ENCODE results near the gene KDM5A. TPM values are rescaled to one million over a fixed set of nuclear protein-coding genes. Genes with fewer than 3 reads are reported as not detected.

Gene KDM5A
- total and polyA plus RNA-seq, 2 donors (not counting 1 experiment from before 2014, with no cell fraction given): 24.4 to 54.5 TPM

- Histone ChIP-seq H4K20me1 (ENCODE audit: control insufficient read depth, extremely low read depth, insufficient read depth, low read length) (no peaks in the 10 kb centered on the region), H3K9ac (ENCODE audit: insufficient read depth, low read length) (no peak overlapping the region), H3K36me3 (ENCODE audit: control insufficient read depth, insufficient read depth, low read length) (peaks cover 7% of the 10 kb centered on the region), H3K4me1 (ENCODE audit: control insufficient read depth, extremely low read depth, insufficient read depth, low read length) (peaks cover 2% of the 10 kb centered on the region), H3K4me2 (ENCODE audit: extremely low read depth, insufficient read depth, low read length) (no peak overlapping the region), H3K4me3 (replicated peaks in 1 of 4; ENCODE audit: control extremely low read depth in 1 of 4, insufficient read depth in 1 of 4, low read depth in 3 of 4, low read length in 4 of 4) (no peak overlapping the region), H3K27me3 (ENCODE audit: control insufficient read depth, insufficient read depth, low read length) (no peaks in the 10 kb centered on the region), H2AFZ (ENCODE audit: low read length) (no peak overlapping the region), H3K9me3 (ENCODE audit: control insufficient read depth, insufficient read depth, low read depth, low read length) (no peaks in the 10 kb centered on the region), H3K27ac (ENCODE audit: insufficient read depth, low read length) (no peak overlapping the region), H3K79me2 (ENCODE audit: control insufficient read depth, insufficient read depth, low read length) (no peaks in the 10 kb centered on the region)
- TF ChIP-seq CTCF (conservative IDR thresholded peaks at IDR 0.05 in 1 of 2, IDR thresholded peaks at IDR 0.05 in 1 of 2; ENCODE audit: low read depth in 1 of 2, low read length in 2 of 2) (no peak), EZH2 (IDR thresholded peaks at IDR 0.05; ENCODE audit: low read length, missing control alignments) (no peak)
- no peak for DNase-seq (ENCODE audit: low read depth in 2 of 2)
Measured at GRCh38 chr12:286531-287300, 102.4 kb downstream of the KDM5A start.

- no peaks in the 10 kb centered on the region for H3K4me1 ChIP-seq (ENCODE audit: control insufficient read depth, extremely low read depth, insufficient read depth, low read length)
- H4K20me1 ChIP-seq (ENCODE audit: control insufficient read depth, extremely low read depth, insufficient read depth, low read length): no peaks in the 10 kb centered on the region
- no peak overlapping the region for H3K4me2 ChIP-seq (ENCODE audit: extremely low read depth, insufficient read depth, low read length)
- TF ChIP-seq CTCF (conservative IDR thresholded peaks at IDR 0.05 in 1 of 2, IDR thresholded peaks at IDR 0.05 in 1 of 2; ENCODE audit: low read depth in 1 of 2, low read length in 2 of 2) (no peak), EZH2 (IDR thresholded peaks at IDR 0.05; ENCODE audit: low read length, missing control alignments) (no peak)
- no peak overlapping the region for H2AFZ ChIP-seq (ENCODE audit: low read length)
- H3K79me2 ChIP-seq (ENCODE audit: control insufficient read depth, insufficient read depth, low read length): no peaks in the 10 kb centered on the region
- H3K4me3 ChIP-seq (replicated peaks in 1 of 4; ENCODE audit: control extremely low read depth in 1 of 4, insufficient read depth in 1 of 4, low read depth in 3 of 4, low read length in 4 of 4): no peak overlapping the region
- H3K27me3 ChIP-seq (ENCODE audit: control insufficient read depth, insufficient read depth, low read length): no peaks in the 10 kb centered on the region
- no peaks in the 10 kb centered on the region for H3K36me3 ChIP-seq (ENCODE audit: control insufficient read depth, insufficient read depth, low read length)
- no peak overlapping the region for H3K27ac ChIP-seq (ENCODE audit: insufficient read depth, low read length)
- DNase-seq (ENCODE audit: low read depth in 2 of 2): no peak
- H3K9me3 ChIP-seq (ENCODE audit: control insufficient read depth, insufficient read depth, low read depth, low read length): no peaks in the 10 kb centered on the region
- no peak overlapping the region for H3K9ac ChIP-seq (ENCODE audit: insufficient read depth, low read length)
Measured at GRCh38 chr12:278046-278445, 111.1 kb downstream of the KDM5A start.

- H3K27me3 ChIP-seq (ENCODE audit: control insufficient read depth, insufficient read depth, low read length): no peaks in the 10 kb centered on the region
- H3K4me3 ChIP-seq (replicated peaks in 1 of 4; ENCODE audit: control extremely low read depth in 1 of 4, insufficient read depth in 1 of 4, low read depth in 3 of 4, low read length in 4 of 4): no peak overlapping the region
- H3K27ac ChIP-seq (ENCODE audit: insufficient read depth, low read length): no peak overlapping the region
- H3K36me3 ChIP-seq (ENCODE audit: control insufficient read depth, insufficient read depth, low read length): no peaks in the 10 kb centered on the region
- H2AFZ ChIP-seq (ENCODE audit: low read length): no peak overlapping the region
- H3K9me3 ChIP-seq (ENCODE audit: control insufficient read depth, insufficient read depth, low read depth, low read length): no peaks in the 10 kb centered on the region
- no peak overlapping the region for H3K4me2 ChIP-seq (ENCODE audit: extremely low read depth, insufficient read depth, low read length)
- H3K79me2 ChIP-seq (ENCODE audit: control insufficient read depth, insufficient read depth, low read length): no peaks in the 10 kb centered on the region
- no peak overlapping the region for H3K9ac ChIP-seq (ENCODE audit: insufficient read depth, low read length)
- no peaks in the 10 kb centered on the region for H4K20me1 ChIP-seq (ENCODE audit: control insufficient read depth, extremely low read depth, insufficient read depth, low read length)
- no peaks in the 10 kb centered on the region for H3K4me1 ChIP-seq (ENCODE audit: control insufficient read depth, extremely low read depth, insufficient read depth, low read length)
- DNase-seq (ENCODE audit: low read depth in 2 of 2): no peak
- TF ChIP-seq EZH2 (IDR thresholded peaks at IDR 0.05; ENCODE audit: low read length, missing control alignments) (no peak), CTCF (conservative IDR thresholded peaks at IDR 0.05 in 1 of 2, IDR thresholded peaks at IDR 0.05 in 1 of 2; ENCODE audit: low read depth in 1 of 2, low read length in 2 of 2) (no peak)
Measured at GRCh38 chr12:275812-276211, 113.3 kb downstream of the KDM5A start.

Data from fibroblast of lung (primary cell).